NT2/D1 (cell line): ENCODE measurements around the gene EMID1.

ENCODE experiments used
- SUZ12 ChIP-seq: IDR thresholded peaks from 2 replicates; pipeline ENCODE4 v1.6.1; 2011; ENCODE audit not compliant: insufficient read length, insufficient read depth; ENCODE audit errors: extremely low read depth
- YY1 ChIP-seq: IDR thresholded peaks from 2 replicates; pipeline ENCODE4 v1.6.1; 2011; ENCODE audit not compliant: insufficient read length, insufficient read depth
- ZNF274 ChIP-seq: IDR thresholded peaks from 2 replicates; pipeline ENCODE4 v1.6.1; 2011; ENCODE audit warnings: mild to moderate bottlenecking, low read depth, low read length

DNA sequence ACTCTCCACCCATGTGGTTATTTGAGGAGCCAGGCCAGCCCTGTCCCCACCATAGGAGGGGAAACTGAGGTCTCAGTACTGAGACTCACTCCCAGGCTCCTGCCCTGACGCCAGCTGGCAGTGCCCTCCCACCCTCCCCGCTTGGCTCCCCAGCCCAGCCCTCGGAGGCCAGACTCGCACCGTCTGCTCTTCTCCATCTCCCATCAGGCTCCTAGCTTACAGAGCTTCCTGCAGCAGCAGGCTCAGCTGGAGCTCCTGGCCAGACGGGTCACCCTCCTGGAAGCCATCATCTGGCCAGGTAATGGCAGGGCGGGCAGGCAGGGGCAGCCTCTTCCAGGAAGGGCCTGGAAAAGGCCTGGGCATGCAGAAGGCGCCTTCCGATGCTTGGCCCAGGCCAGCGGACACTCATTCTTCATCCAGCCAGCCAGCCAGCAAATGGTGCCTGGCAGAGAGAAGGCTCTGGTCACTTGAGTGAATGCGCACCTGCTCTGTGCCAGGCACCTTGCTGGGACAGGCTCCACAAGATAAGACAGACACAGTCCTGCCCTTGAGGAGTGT, 49.4 kb downstream of the EMID1 start:
- TF ChIP-seq ZNF274 (no peak), YY1 (no peak), SUZ12 (no peak)
